ENCODE data around the gene DNAJB4. TPM values are rescaled to one million over a fixed set of nuclear protein-coding genes. Genes with fewer than 3 reads are reported as not detected.

The DNAJB4 gene
- total RNA-seq, 1 donor from 2014 or later = 40.6 TPM

DNA sequence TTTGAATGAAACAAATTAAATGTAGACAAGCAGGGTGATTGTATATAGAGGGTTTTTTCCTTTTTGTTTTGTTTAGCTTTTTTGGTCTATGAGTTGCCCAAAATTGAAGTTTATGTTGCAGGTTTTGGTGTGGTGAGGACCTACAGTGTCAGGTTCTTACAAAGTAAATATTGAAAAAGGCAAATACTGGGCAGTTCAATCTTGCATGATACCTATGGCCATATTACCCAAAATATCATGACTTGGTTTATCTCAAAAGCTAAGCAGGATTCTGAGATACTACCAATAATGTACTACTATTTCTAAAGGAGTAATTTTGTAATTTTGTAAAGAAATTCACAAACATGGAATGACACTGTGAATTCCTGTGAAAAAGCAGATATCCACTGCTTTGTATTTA is 1.8 kb downstream of the DNAJB4 start:
- Mint-ChIP-seq H3K4me3 (peak overlapping the region; percentile 87), H3K9me3 (no peaks in the 10 kb centered on the region), H3K36me3 (no peaks in the 10 kb centered on the region), H3K27ac (no peak overlapping the region), H3K4me1 (peaks cover 29% of the 10 kb centered on the region), H3K27me3 (ENCODE audit: insufficient read depth, low read depth) (peaks cover 3% of the 10 kb centered on the region)
- Histone ChIP-seq H3K79me2 (ENCODE audit: low read depth) (peaks cover 35% of the 10 kb centered on the region), H3K27ac (no peak overlapping the region), H3K9ac (peak overlapping the region; percentile 75), H2AFZ (replicated peaks) (no peak overlapping the region), H3K4me2 (peak overlapping the region; percentile 79), H3K27me3 (no peaks in the 10 kb centered on the region), H3F3A (ENCODE audit: low read depth) (peaks cover 30% of the 10 kb centered on the region), H3K36me3 (no peaks in the 10 kb centered on the region), H3K9me3 (ENCODE audit: low read depth) (no peaks in the 10 kb centered on the region), H3K4me3 (peak overlapping the region; percentile 50), H4K20me1 (ENCODE audit: low read depth) (no peaks in the 10 kb centered on the region), H3K4me1 (peaks cover 21% of the 10 kb centered on the region)
- DNase-seq (ENCODE audit: low spot score) = no peak
- TF ChIP-seq, protein P1, sequence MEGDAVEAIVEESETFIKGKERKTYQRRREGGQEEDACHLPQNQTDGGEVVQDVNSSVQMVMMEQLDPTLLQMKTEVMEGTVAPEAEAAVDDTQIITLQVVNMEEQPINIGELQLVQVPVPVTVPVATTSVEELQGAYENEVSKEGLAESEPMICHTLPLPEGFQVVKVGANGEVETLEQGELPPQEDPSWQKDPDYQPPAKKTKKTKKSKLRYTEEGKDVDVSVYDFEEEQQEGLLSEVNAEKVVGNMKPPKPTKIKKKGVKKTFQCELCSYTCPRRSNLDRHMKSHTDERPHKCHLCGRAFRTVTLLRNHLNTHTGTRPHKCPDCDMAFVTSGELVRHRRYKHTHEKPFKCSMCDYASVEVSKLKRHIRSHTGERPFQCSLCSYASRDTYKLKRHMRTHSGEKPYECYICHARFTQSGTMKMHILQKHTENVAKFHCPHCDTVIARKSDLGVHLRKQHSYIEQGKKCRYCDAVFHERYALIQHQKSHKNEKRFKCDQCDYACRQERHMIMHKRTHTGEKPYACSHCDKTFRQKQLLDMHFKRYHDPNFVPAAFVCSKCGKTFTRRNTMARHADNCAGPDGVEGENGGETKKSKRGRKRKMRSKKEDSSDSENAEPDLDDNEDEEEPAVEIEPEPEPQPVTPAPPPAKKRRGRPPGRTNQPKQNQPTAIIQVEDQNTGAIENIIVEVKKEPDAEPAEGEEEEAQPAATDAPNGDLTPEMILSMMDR (IDR thresholded peaks at IDR 0.05) = no peak

DNA sequence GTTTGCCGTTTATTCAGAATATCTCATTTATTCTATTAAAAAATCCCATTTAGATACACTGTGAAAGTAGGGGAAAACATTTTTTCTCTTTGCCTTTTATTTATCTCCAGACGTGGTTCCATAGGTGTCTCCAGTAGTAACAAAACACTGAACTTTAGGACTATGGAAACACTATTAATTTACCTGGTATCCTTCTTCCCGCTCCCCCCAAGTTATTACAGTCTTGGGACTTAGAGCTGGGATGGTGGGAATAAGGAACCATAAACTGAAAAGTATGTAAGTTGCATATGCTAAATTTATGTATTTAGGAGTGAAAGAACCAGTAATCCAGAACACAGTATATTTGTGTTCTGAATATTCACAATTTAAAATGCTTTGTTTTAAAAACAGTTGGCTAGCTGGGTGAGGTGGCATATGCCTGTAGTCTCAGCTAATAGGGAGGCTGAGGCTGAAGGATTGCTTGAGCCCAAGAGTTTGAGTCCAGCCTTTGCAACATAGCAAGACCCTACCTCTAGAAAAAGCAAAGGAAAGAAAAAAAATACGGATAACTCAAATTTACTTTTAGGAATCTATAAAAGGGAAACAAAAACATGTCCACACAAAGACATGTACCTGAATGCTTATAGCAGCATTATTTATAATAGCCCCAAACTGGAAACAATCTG is 3.1 kb downstream of the DNAJB4 start:
- Histone ChIP-seq H3K4me1 (peaks cover 21% of the 10 kb centered on the region), H4K20me1 (ENCODE audit: low read depth) (no peaks in the 10 kb centered on the region), H3K4me2 (no peak overlapping the region), H2AFZ (replicated peaks) (no peak overlapping the region), H3K4me3 (no peak overlapping the region), H3K27me3 (no peaks in the 10 kb centered on the region), H3F3A (ENCODE audit: low read depth) (peaks cover 18% of the 10 kb centered on the region), H3K9me3 (ENCODE audit: low read depth) (no peaks in the 10 kb centered on the region), H3K9ac (no peak overlapping the region), H3K36me3 (no peaks in the 10 kb centered on the region), H3K27ac (no peak overlapping the region), H3K79me2 (ENCODE audit: low read depth) (peaks cover 35% of the 10 kb centered on the region)
- Mint-ChIP-seq H3K36me3 (no peaks in the 10 kb centered on the region), H3K27ac (no peak overlapping the region), H3K4me1 (peaks cover 26% of the 10 kb centered on the region), H3K9me3 (no peaks in the 10 kb centered on the region), H3K27me3 (ENCODE audit: insufficient read depth, low read depth) (peaks cover 3% of the 10 kb centered on the region), H3K4me3 (no peak overlapping the region)
- no peak for DNase-seq (ENCODE audit: low spot score)
- TF ChIP-seq EZH2phosphoT487 (IDR thresholded peaks at IDR 0.05) = no peak
- TF ChIP-seq EZH2 (IDR thresholded peaks at IDR 0.05) = no peak
- TF ChIP-seq, protein P1 (IDR thresholded peaks at IDR 0.05) = no peak

DNA sequence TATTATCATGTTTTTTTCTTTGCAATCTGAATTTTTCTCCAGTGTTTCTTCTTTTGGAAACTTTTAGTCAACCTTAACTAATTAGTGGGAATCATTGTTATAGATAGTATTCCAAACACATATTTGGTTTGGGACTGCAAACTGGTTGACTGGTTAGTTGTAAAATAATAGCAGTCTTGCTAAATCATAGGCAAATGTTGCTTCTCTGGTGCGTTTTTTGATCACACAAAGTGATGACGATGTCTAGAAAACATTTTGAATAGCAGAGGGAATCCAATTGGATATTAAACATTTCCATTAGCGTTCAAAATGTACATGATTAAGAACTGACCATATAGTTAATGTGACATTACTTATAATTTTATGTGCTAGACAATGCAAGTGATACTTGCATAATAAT is 4.5 kb downstream of the DNAJB4 start:
- H2AFZ ChIP-seq (replicated peaks) = no peak overlapping the region
- no peak overlapping the region for H3K4me3 ChIP-seq
- H3K4me1 ChIP-seq = peaks cover 11% of the 10 kb centered on the region
- H3K9me3 Mint-ChIP-seq = no peaks in the 10 kb centered on the region
- H3K27ac Mint-ChIP-seq = no peak overlapping the region
- peaks cover 3% of the 10 kb centered on the region for H3K27me3 Mint-ChIP-seq (ENCODE audit: insufficient read depth, low read depth)
- no peak overlapping the region for H3K9ac ChIP-seq
- peaks cover 6% of the 10 kb centered on the region for H3F3A ChIP-seq (ENCODE audit: low read depth)
- TF ChIP-seq, protein P1 (IDR thresholded peaks at IDR 0.05) = no peak
- TF ChIP-seq EZH2 (IDR thresholded peaks at IDR 0.05) (no peak), EZH2phosphoT487 (IDR thresholded peaks at IDR 0.05) (no peak)
- peaks cover 14% of the 10 kb centered on the region for H3K4me1 Mint-ChIP-seq
- H3K9me3 ChIP-seq (ENCODE audit: low read depth) = no peaks in the 10 kb centered on the region
- peaks cover 35% of the 10 kb centered on the region for H3K79me2 ChIP-seq (ENCODE audit: low read depth)
- no peak overlapping the region for H3K4me3 Mint-ChIP-seq
- H3K36me3 Mint-ChIP-seq = peaks cover 6% of the 10 kb centered on the region
- H3K27ac ChIP-seq = no peak overlapping the region
- DNase-seq (ENCODE audit: low spot score) = no peak
- no peaks in the 10 kb centered on the region for H3K27me3 ChIP-seq
- no peak overlapping the region for H3K4me2 ChIP-seq
- H3K36me3 ChIP-seq = no peaks in the 10 kb centered on the region
- H4K20me1 ChIP-seq (ENCODE audit: low read depth) = no peaks in the 10 kb centered on the region
